Naive thymus-derived CD8-positive, alpha-beta T cell (primary cell): ENCODE results near the gene INSRR. TPM values are rescaled to one million over a fixed set of nuclear protein-coding genes. Genes with fewer than 3 reads are reported as not detected.
A peak's percentile ranks its signal among the peaks of the same experiment; 100 is the strongest.

Experiments used
- ATAC-seq, 2 donors: fragments of 150-1000 bp; cut with Tn5 transposase in 1 of 2; sonication (Bioruptor Pico), chemical (Tn5 transposase) in 1 of 2; 1 replicate in 1 of 2; 2 replicates in 1 of 2; pipeline ENCODE4 v1.10.0; 2021; ENCODE audit warnings: mild to moderate bottlenecking in 2 of 2, moderate library complexity in 2 of 2
- POLR2A ChIA-PET: fragments of 350-600 bp; sonication (Branson Sonifier 250); formaldehyde crosslinking; loops from one replicate; lab custom pipeline; 2021; ENCODE audit warnings: antibody characterized with exemption; lab: Charles Lee
- DNase-seq, 10 donors: peaks; one replicate each; pipeline versions ENCODE4 v3.0.0 to v3.0.0-alpha.2; 2020 to 2022
- H3K27ac Mint-ChIP-seq, 10 donors: one replicate each; pipeline ENCODE4 v1.8.0; 2020 to 2022; ENCODE audit warnings: mild to moderate bottlenecking in 10 of 10, mixed read lengths in 10 of 10, moderate library complexity in 4 of 10, inconsistent platforms in 1 of 10
- H3K27me3 Mint-ChIP-seq, 5 donors: one replicate each; pipeline ENCODE4 v1.8.0; 2021 to 2022; ENCODE audit warnings: mixed read lengths in 5 of 5
- H3K36me3 Mint-ChIP-seq, 3 donors: one replicate each; pipeline ENCODE4 v1.8.0; 2020 to 2022; ENCODE audit warnings: mixed read lengths in 3 of 3, mild to moderate bottlenecking in 2 of 3, inconsistent platforms in 1 of 3
- H3K4me1 Mint-ChIP-seq, 4 donors: one replicate each; pipeline ENCODE4 v1.8.0; 2021 to 2022; ENCODE audit warnings: mixed read lengths in 4 of 4
- H3K4me3 Mint-ChIP-seq, 10 donors: one replicate each; pipeline ENCODE4 v1.8.0; 2020 to 2022; ENCODE audit warnings: mild to moderate bottlenecking in 10 of 10, mixed read lengths in 10 of 10, moderate library complexity in 6 of 10, inconsistent platforms in 1 of 10
- H3K9me3 Mint-ChIP-seq, 9 donors: one replicate each; pipeline ENCODE4 v1.8.0; 2020 to 2022; ENCODE audit warnings: mixed read lengths in 9 of 9, mild to moderate bottlenecking in 3 of 9, inconsistent platforms in 1 of 9, moderate library complexity in 1 of 9
- polyA plus RNA-seq, 3 donors: library from polyadenylated mRNA; unstranded; fragments of 300-500 nt; fragmentation: Illumina TruSeq; gene quantifications; one replicate each; pipeline ENCODE4 v1.2.3, GENCODE V29; 2021
- total RNA-seq, 8 experiments: library from RNA in 2 of 8; stranded (reverse) in 2 of 8; gene quantifications; one replicate each; pipeline ENCODE4 v1.2.3 and lab custom pipeline; 2021 to 2026

INSRR gene
- total RNA-seq = not detected
- not detected for polyA plus RNA-seq
- 0 to 0.29 (median 0.04) reads per million in 6 experiments for total RNA-seq (lab: John Stamatoyannopoulos, UW)

DNA sequence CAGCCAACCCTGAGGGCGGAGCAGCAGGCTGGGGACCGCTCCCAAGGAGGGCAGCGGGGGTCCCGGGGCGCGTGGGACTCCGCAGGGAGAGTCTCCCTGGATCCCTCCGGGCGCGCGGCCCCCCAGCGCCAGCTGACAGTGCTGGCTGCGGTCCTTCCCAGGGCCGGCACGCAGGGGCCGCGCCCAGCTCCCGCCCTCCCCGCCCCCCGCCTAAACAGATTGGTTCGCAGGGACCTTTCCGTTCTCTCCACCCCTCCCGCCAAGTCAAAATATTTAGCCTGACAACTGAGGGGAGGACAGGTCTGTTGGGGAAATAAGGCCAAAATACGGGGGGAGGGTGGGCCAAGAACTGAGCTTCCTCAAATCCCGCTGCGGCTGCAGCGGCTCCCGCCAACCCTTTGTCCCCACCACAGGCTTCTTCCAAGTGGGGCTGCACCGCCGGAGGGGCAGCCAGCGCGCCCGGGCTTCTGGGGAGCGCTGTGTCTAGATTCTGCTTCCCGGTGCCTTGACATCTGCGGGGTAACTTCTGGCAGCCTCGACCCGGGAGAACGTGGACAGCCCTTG is at the start of gene INSRR:
Gene INSRR, minus strand, starts transcription at position 159 of the 564 bp plus-strand sequence. CDS start 496 bp downstream, outside the sequence.
- Mint-ChIP-seq H3K27me3 (peaks cover 18 to 58% (median 39%) of the 10 kb centered on the region in 5 donors), H3K9me3 (no peaks in the 10 kb centered on the region), H3K36me3 (no peaks in the 10 kb centered on the region), H3K4me1 (peaks cover 11 to 37% (median 28%) of the 10 kb centered on the region in 4 donors), H3K4me3 (peak within 1 kb of the TSS; percentile 72 to 92 (median 83)), H3K27ac (peak within 1 kb of the TSS in 3 of 10 donors; percentile 5 to 77 (median 15))
- ATAC-seq (peak in 1 of 2 donors; percentile 3), DNase-seq (peak in 1 of 10 donors; percentile 15)
- POLR2A ChIA-PET = interaction anchor here (1.9 to 3.0 kb wide), 3 partner anchors 10 to 60 kb away, joined by 12 to 13 read pairs (median 13); no protein-coding TSS in a partner anchor

DNA sequence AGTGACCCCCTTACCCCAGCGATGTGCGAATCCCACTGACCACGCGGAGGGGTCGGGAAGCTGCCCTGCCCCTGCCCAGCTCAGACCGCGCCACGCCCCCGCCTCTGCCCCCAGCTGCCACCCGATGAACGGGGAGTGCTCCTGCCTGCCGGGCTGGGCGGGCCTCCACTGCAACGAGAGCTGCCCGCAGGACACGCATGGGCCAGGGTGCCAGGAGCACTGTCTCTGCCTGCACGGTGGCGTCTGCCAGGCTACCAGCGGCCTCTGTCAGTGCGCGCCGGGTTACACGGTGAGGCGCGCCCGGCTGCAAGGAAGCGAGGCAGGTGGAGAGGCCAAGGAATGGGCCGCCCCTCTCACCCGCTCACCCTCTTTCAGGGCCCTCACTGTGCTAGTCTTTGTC is 49.6 kb upstream of the INSRR start:
- DNase-seq = no peak
- H3K27ac Mint-ChIP-seq = no peak overlapping the region
- POLR2A ChIA-PET = no interaction called here
- ATAC-seq = no peak
- peaks cover 0 to 2% (median 0%) of the 10 kb centered on the region in 9 donors for H3K9me3 Mint-ChIP-seq
- no peaks in the 10 kb centered on the region for H3K36me3 Mint-ChIP-seq
- peaks cover 0 to 6% (median 4%) of the 10 kb centered on the region in 4 donors for H3K4me1 Mint-ChIP-seq
- H3K27me3 Mint-ChIP-seq = peaks cover 9 to 18% (median 14%) of the 10 kb centered on the region in 5 donors
- H3K4me3 Mint-ChIP-seq = no peak overlapping the region

DNA sequence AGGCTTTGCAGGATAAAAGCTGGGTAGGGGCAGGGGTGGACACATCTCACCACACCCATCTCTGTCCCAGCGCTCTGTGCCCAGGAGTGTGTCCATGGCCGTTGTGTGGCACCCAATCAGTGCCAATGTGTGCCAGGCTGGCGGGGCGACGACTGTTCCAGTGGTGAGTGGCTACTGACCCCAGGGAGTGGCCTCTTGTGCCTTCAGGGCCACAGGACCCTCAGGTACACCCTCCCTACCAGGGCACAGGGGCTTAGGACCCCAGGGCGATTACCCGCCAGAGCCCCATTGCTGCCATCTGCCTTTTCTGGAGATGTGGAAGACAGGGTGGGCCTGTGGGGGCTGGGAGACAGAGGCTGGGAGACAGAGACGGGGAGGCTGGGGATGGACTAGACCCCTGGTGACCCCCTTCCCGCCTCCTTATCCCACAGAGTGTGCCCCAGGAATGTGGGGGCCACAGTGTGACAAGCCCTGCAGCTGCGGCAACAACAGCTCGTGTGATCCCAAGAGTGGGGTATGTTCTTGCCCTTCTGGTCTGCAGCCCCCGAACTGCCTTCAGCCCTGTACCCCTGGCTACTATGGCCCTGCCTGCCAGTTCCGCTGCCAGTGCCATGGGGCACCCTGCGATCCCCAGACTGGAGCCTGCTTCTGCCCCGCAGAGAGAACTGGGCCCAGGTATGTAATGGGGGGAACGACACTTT is 47.4 kb upstream of the INSRR start:
- H3K27ac Mint-ChIP-seq = no peak overlapping the region
- H3K9me3 Mint-ChIP-seq = peaks cover 0 to 2% (median 0%) of the 10 kb centered on the region in 9 donors

DNA sequence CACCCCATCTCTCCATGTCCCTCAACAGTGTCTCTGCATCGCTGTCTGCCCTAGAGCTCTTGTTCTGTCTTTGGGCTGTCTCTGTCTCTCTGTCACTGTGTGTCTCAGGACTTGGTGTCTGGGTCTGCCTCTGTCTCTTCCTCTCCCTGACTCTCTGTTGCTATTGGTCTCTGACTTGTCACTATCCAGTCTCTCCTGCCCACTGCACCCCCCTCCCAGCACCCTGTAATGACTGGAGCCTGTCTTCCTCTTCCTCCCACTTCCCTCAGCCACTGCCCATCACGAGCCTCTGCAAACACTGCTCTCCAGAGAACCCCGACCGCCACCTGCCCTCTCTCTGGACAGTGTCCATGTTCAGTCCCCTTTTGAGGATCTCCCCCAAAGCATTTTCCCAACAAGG is 46.7 kb upstream of the INSRR start:
- peaks cover 0 to 5% (median 4%) of the 10 kb centered on the region in 4 donors for H3K4me1 Mint-ChIP-seq
- POLR2A ChIA-PET = no interaction called here
- H3K9me3 Mint-ChIP-seq = peaks cover 0 to 2% (median 0%) of the 10 kb centered on the region in 9 donors
- no peak for DNase-seq
- H3K4me3 Mint-ChIP-seq = no peak overlapping the region
- H3K36me3 Mint-ChIP-seq = no peaks in the 10 kb centered on the region
- no peak overlapping the region for H3K27ac Mint-ChIP-seq
- H3K27me3 Mint-ChIP-seq = peaks cover 4 to 17% (median 6%) of the 10 kb centered on the region in 5 donors
- ATAC-seq = no peak

More for the DNA sequence above, 47.4 kb upstream of the INSRR start:
- Mint-ChIP-seq H3K27me3 (peaks cover 5 to 20% (median 13%) of the 10 kb centered on the region in 5 donors), H3K4me3 (no peak overlapping the region), H3K4me1 (peaks cover 0 to 6% (median 4%) of the 10 kb centered on the region in 4 donors), H3K36me3 (no peaks in the 10 kb centered on the region)
- ATAC-seq (no peak), DNase-seq (no peak)
- POLR2A ChIA-PET = no interaction called here

DNA sequence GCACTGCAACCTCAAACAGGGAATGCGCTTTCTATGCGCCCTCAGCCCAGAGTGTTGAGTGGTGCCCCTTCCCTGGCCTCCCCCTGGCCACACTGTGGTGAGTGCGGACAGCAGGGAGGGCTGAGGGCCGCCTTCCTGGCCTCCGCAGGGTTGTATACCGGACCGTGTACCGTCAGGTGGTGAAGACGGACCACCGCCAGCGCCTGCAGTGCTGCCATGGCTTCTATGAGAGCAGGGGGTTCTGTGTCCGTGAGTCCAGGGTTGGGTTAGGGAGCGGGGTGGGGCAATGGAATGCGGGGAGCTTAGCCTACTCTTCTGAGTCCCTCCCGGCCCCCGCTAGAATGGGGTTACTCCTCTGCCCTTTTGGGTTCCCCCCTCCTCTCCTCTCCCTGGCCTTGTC is 46.3 kb upstream of the INSRR start:
- peaks cover 1 to 17% (median 8%) of the 10 kb centered on the region in 5 donors for H3K27me3 Mint-ChIP-seq
- H3K27ac Mint-ChIP-seq = no peak overlapping the region
- peaks cover 0 to 2% (median under 1%) of the 10 kb centered on the region in 4 donors for H3K4me1 Mint-ChIP-seq
- ATAC-seq = no peak
- peaks cover 0 to 2% (median 0%) of the 10 kb centered on the region in 9 donors for H3K9me3 Mint-ChIP-seq
- POLR2A ChIA-PET = no interaction called here
- no peaks in the 10 kb centered on the region for H3K36me3 Mint-ChIP-seq
- H3K4me3 Mint-ChIP-seq = no peak overlapping the region
- DNase-seq = no peak

DNA sequence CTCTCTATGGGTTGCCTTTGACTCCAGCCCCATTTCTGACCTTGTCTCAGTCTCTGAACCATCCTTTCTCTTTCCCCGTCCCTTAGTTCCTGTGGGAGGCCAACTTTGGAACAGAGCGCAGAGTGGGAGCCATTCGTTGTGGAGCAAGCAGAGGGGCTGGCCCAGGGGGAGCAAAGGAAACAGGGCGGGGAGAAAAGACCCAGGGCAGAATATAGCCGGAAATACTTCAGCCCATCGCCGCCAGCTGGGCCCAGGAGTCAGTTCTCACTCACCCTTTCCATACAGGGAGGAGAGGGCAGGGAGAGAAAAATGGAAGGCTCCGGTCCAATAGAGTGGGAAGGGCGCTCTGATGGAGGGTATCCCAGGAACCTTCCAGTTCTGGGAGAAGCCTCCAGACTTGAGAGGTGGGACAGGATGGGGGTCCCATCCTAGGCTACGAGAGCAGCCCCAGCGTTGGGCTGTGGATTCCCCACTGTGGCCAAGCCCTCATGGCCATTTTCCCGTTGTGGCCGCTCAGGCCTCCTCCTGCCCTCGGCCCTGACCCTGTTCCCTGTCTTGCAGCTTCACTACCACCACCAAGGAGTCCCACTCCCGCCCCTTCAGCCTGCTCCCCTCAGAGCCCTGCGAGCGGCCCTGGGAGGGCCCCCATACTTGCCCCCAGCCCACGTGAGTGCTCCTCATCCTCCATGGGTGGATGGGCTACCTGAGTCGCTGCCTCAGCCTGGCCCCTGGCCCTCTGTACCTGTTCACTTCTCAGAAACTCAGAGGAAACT is 45.5 kb upstream of the INSRR start:
- DNase-seq = no peak
- H3K9me3 Mint-ChIP-seq = peaks cover 0 to 2% (median 0%) of the 10 kb centered on the region in 9 donors

DNA sequence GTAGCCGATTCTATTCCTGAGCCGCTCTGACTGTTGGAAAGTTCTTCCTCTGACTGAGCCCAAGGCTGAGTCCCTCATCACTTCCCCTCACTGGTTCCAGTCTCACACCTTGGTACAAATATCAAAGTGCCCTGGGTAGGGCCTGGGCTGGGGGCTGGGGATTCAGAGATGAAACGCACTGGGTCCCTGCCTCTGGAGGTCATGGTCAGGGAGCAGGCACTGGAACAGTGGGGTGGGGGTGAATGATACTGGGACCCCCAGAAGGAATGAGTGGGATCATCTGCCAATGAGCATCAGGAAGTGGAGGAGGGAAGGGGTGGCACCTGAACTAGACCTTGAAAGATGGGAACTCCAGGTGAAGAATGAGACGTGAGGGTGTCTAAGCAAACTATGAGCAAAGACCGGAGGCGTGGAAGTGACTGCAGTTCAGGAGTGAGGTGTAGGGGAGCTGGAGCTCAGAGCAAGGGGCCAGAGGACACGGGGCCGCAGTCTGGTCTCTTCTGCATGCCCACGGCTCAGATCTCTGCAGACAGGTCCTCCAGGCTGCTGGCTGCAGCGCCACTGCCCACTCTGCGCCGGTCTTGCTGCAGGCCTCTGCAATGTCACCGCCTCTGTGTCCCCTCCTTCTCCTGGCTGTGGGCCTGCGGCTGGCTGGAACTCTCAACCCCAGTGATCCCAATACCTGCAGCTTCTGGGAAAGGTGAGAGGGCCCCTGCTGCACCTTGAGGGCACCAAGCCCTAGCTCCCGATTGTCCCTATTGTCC is 44.6 kb upstream of the INSRR start:
- Mint-ChIP-seq H3K27me3 (peaks cover 6 to 24% (median 13%) of the 10 kb centered on the region in 5 donors), H3K4me3 (no peak overlapping the region), H3K9me3 (peaks cover 0 to 2% (median 0%) of the 10 kb centered on the region in 9 donors), H3K4me1 (peaks cover under 1 to 4% (median 2%) of the 10 kb centered on the region in 4 donors), H3K36me3 (no peaks in the 10 kb centered on the region), H3K27ac (no peak overlapping the region)
- POLR2A ChIA-PET = no interaction called here
- DNase-seq (no peak), ATAC-seq (no peak)

More for the DNA sequence above, 45.5 kb upstream of the INSRR start:
- Mint-ChIP-seq H3K36me3 (no peaks in the 10 kb centered on the region), H3K4me1 (peaks cover 0 to 2% (median 0%) of the 10 kb centered on the region in 4 donors), H3K27me3 (peaks cover 2 to 17% (median 8%) of the 10 kb centered on the region in 5 donors), H3K4me3 (no peak overlapping the region), H3K27ac (peak overlapping the region in 2 of 10 donors; percentile 57 to 72)
- ATAC-seq = no peak
- POLR2A ChIA-PET = no interaction called here

DNA sequence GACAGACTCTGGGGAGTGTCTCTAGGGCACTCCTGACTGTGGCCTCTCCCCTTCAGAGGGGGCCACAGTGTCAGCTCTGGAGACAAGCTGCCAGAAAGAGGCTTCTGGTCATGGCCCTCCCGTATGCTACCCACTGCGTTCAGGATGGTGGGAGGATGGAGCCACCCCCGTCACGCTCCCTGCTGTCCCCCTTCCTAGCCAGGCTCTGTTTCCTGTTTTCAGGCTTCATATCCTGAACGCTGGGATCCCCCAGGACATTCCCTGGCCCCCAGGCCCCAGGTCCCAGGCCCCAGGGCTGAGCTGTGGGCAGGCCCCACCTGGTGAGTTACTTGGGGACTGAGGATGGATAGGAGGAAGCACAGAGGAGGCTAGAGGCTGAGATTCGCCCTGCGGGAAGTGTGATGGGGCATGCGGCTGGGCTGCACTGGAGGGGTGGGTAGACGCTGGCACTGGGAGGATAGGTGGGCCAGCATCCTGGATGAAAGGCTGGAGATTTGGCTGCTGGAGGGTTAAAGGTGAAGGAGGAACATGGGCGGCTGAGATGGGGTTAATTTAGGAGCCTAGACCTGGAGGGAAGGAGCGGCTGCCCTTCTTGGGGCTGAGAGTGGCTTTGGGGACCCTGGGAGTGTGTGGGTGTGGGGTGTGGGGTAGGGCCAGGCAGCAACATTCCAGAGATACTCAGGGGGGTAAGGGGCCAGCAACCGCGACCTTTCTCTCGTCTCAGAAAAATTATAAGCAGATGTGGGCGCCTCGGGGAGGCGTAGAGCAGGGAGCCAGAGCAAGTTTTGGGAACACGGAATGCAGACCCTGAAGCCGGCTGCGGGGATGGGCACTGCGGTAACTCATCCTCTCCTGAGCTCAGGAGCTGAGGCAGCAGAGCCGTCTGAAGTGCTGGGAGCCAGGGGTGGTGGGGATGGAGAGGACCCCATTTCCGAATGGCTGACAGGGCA is 43.3 kb upstream of the INSRR start:
- DNase-seq (no peak), ATAC-seq (no peak)
- Mint-ChIP-seq H3K27ac (peak overlapping the region in 1 of 10 donors; percentile 37), H3K4me1 (peaks cover 3 to 15% (median 7%) of the 10 kb centered on the region in 4 donors), H3K36me3 (no peaks in the 10 kb centered on the region), H3K27me3 (peaks cover 6 to 32% (median 22%) of the 10 kb centered on the region in 5 donors), H3K9me3 (peaks cover 0 to 2% (median 0%) of the 10 kb centered on the region in 9 donors), H3K4me3 (no peak overlapping the region)
- POLR2A ChIA-PET = no interaction called here

DNA sequence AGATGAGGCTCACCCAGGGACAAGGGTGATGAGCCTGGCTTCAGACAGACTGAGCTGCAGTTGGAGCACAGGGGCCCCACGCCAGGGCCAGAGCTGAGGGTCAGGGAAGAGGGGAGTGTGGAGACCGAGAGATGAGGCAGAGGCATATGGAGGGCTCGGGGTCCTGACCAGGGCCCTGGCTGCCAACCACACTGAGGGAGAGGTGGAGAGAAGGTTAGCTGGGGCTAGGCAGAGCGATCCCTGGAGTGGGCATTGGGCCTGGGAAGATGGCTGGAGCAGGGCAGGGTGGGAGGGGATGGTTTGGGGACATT is 42.6 kb upstream of the INSRR start:
- Mint-ChIP-seq H3K27ac (peak overlapping the region in 2 of 10 donors; percentile 37 to 56), H3K4me1 (peaks cover 3 to 15% (median 6%) of the 10 kb centered on the region in 4 donors), H3K27me3 (peaks cover 6 to 31% (median 28%) of the 10 kb centered on the region in 5 donors), H3K9me3 (peaks cover 0 to 2% (median 0%) of the 10 kb centered on the region in 9 donors), H3K36me3 (no peaks in the 10 kb centered on the region), H3K4me3 (no peak overlapping the region)
- POLR2A ChIA-PET = interaction anchor here (1.0 kb wide), 1 partner anchor 63 kb away, joined by 3 read pairs; no protein-coding TSS in a partner anchor
- DNase-seq (no peak), ATAC-seq (no peak)

DNA sequence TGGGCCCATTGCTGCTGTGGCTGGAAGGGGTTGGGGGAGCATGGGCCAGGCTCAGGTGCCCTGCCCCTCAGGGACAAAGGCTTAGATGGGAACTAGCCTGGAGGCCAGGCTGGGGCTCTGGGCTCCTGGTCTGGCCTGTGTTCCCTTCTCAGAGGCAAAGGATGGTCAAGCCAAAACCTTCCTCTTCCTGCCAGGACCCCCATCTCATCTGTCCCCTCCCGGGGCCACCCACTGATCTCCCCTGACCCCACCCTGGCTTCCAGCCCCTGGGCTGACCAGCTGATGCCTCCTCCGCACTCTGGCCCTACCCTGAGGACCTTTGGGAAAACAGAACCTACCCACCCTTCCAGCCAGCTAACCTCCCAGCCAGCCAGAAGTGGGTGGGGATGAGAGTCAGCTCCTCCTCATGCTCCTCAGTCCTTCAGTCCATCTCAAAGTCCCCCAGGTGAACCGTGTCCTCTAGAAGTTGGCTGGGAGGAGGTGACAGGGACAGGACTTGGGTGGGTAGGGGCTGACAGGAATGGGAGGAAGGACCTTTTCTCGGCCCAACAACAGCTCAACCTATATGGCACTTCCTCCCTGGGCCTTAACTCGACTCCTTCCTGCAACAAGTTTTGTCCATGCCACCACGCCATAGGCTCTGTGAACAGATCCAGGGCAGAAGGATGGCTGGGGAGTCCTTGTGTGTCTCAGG is 42.1 kb upstream of the INSRR start:
- H3K36me3 Mint-ChIP-seq = no peaks in the 10 kb centered on the region
- peaks cover 3 to 15% (median 6%) of the 10 kb centered on the region in 4 donors for H3K4me1 Mint-ChIP-seq
- H3K9me3 Mint-ChIP-seq = peaks cover 0 to 2% (median 0%) of the 10 kb centered on the region in 9 donors
- POLR2A ChIA-PET = interaction anchor here (1.0 kb wide), 1 partner anchor 63 kb away, joined by 3 read pairs; no protein-coding TSS in a partner anchor
- ATAC-seq = no peak
- no peak overlapping the region for H3K4me3 Mint-ChIP-seq
- no peak for DNase-seq
- H3K27ac Mint-ChIP-seq = peak overlapping the region in 2 of 10 donors; percentile 37 to 56
- H3K27me3 Mint-ChIP-seq = peaks cover 6 to 34% (median 29%) of the 10 kb centered on the region in 5 donors
